Measurements from ENCODE around the gene OXCT2. TPM values are rescaled to one million over a fixed set of nuclear protein-coding genes. Genes with fewer than 3 reads are reported as not detected.

OXCT2 gene
- total and polyA plus RNA-seq, 4 donors, result 0.11 to 0.47 (median 0.15) TPM

- whole genome bisulfite sequencing, result 94% methylated on average over 6 of the region's 6 CpGs
- H3K4me3 ChIP-seq (ENCODE audit: low read depth in 1 of 3, low read length in 3 of 3), result no peak overlapping the region
These were observed 11.0 kb upstream of the OXCT2 start for GRCh38 chr1:39782103-39782502.

DNA sequence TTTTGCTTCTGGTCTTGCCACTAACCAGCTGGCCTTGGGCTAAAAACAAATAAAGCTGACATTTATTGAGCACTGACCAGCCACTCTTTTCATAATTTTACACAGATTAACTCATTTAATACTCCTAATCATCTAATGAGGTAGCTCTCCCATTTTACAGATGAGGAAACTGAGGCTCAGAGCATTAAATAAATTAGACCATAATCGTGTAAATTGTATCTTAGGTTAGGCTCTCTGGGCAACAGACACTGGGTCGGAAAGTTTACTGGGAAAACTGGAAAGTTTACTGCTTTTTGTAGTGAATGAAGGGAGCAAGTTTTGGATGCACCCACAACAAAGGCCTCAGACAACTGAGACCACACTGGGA lies 10.2 kb upstream of the OXCT2 start:
- no peaks in the 10 kb centered on the region for H3K9me3 ChIP-seq (ENCODE audit: control insufficient read depth in 4 of 4, low read length in 3 of 4)
- no peaks in the 10 kb centered on the region for H3K27me3 ChIP-seq (ENCODE audit: control insufficient read depth in 4 of 4, insufficient read depth in 4 of 4, low read length in 3 of 4)
- H3K4me3 ChIP-seq (ENCODE audit: low read depth in 1 of 3, low read length in 3 of 3), result no peak overlapping the region
- WGBS, result 84% methylated on average over 2 of the region's 2 CpGs
- TF ChIP-seq RXRA (IDR thresholded peaks at IDR 0.05), result no peak
- H3K27ac ChIP-seq (ENCODE audit: low read depth in 1 of 2, low read length in 2 of 2), result no peak overlapping the region
- no peak for DNase-seq (ENCODE audit: low spot score)
- no peak overlapping the region for H3K9ac ChIP-seq (ENCODE audit: low read depth in 1 of 2, low read length in 2 of 2)
- no peaks in the 10 kb centered on the region for H3K36me3 ChIP-seq (ENCODE audit: control insufficient read depth in 4 of 4, insufficient read depth in 3 of 4, low read depth in 1 of 4, low read length in 3 of 4)
- H3K4me1 ChIP-seq (ENCODE audit: control insufficient read depth in 4 of 4, insufficient read depth in 4 of 4, low read length in 3 of 4), result no peaks in the 10 kb centered on the region

More at GRCh38 chr1:39782103-39782502, 11.0 kb upstream of the OXCT2 start:
- Histone ChIP-seq H3K4me1 (ENCODE audit: control insufficient read depth in 4 of 4, insufficient read depth in 4 of 4, low read length in 3 of 4) (no peaks in the 10 kb centered on the region), H3K27me3 (ENCODE audit: control insufficient read depth in 4 of 4, insufficient read depth in 4 of 4, low read length in 3 of 4) (no peaks in the 10 kb centered on the region), H3K27ac (ENCODE audit: low read depth in 1 of 2, low read length in 2 of 2) (no peak overlapping the region), H3K9ac (ENCODE audit: low read depth in 1 of 2, low read length in 2 of 2) (no peak overlapping the region), H3K36me3 (ENCODE audit: control insufficient read depth in 4 of 4, insufficient read depth in 3 of 4, low read depth in 1 of 4, low read length in 3 of 4) (no peaks in the 10 kb centered on the region), H3K9me3 (ENCODE audit: control insufficient read depth in 4 of 4, low read length in 3 of 4) (no peaks in the 10 kb centered on the region)
- TF ChIP-seq, protein P1, sequence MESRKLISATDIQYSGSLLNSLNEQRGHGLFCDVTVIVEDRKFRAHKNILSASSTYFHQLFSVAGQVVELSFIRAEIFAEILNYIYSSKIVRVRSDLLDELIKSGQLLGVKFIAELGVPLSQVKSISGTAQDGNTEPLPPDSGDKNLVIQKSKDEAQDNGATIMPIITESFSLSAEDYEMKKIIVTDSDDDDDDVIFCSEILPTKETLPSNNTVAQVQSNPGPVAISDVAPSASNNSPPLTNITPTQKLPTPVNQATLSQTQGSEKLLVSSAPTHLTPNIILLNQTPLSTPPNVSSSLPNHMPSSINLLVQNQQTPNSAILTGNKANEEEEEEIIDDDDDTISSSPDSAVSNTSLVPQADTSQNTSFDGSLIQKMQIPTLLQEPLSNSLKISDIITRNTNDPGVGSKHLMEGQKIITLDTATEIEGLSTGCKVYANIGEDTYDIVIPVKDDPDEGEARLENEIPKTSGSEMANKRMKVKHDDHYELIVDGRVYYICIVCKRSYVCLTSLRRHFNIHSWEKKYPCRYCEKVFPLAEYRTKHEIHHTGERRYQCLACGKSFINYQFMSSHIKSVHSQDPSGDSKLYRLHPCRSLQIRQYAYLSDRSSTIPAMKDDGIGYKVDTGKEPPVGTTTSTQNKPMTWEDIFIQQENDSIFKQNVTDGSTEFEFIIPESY (IDR thresholded peaks at IDR 0.05), result no peak
- TF ChIP-seq FOXA2 (IDR thresholded peaks at IDR 0.05) (no peak), EGR1 (IDR thresholded peaks at IDR 0.05; ENCODE audit: low read depth in 2 of 2) (no peak), CTCF (IDR thresholded peaks at IDR 0.05; ENCODE audit: low read depth, low read length, missing input control) (no peak), RAD21 (IDR thresholded peaks at IDR 0.05) (no peak), HNF4A (conservative IDR thresholded peaks at IDR 0.05) (no peak), TAF1 (conservative IDR thresholded peaks at IDR 0.05) (no peak), GABPA (IDR thresholded peaks at IDR 0.05 in 1 of 2, conservative IDR thresholded peaks at IDR 0.05 in 1 of 2) (no peak), NR2F2 (IDR thresholded peaks at IDR 0.05) (no peak), JUND (IDR thresholded peaks at IDR 0.05) (no peak), RXRA (IDR thresholded peaks at IDR 0.05) (no peak), YY1 (IDR thresholded peaks at IDR 0.05) (no peak)
- TF ChIP-seq, protein P2, sequence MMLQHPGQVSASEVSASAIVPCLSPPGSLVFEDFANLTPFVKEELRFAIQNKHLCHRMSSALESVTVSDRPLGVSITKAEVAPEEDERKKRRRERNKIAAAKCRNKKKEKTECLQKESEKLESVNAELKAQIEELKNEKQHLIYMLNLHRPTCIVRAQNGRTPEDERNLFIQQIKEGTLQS (IDR thresholded peaks at IDR 0.05), result no peak
- TF ChIP-seq, protein P3, sequence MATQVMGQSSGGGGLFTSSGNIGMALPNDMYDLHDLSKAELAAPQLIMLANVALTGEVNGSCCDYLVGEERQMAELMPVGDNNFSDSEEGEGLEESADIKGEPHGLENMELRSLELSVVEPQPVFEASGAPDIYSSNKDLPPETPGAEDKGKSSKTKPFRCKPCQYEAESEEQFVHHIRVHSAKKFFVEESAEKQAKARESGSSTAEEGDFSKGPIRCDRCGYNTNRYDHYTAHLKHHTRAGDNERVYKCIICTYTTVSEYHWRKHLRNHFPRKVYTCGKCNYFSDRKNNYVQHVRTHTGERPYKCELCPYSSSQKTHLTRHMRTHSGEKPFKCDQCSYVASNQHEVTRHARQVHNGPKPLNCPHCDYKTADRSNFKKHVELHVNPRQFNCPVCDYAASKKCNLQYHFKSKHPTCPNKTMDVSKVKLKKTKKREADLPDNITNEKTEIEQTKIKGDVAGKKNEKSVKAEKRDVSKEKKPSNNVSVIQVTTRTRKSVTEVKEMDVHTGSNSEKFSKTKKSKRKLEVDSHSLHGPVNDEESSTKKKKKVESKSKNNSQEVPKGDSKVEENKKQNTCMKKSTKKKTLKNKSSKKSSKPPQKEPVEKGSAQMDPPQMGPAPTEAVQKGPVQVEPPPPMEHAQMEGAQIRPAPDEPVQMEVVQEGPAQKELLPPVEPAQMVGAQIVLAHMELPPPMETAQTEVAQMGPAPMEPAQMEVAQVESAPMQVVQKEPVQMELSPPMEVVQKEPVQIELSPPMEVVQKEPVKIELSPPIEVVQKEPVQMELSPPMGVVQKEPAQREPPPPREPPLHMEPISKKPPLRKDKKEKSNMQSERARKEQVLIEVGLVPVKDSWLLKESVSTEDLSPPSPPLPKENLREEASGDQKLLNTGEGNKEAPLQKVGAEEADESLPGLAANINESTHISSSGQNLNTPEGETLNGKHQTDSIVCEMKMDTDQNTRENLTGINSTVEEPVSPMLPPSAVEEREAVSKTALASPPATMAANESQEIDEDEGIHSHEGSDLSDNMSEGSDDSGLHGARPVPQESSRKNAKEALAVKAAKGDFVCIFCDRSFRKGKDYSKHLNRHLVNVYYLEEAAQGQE (IDR thresholded peaks at IDR 0.05), result no peak
- DNase-seq (ENCODE audit: low spot score), result no peak
